HEK293T (cell line): ENCODE data around the gene FAU.

Experiments
- BHLHE40 ChIP-seq: fragments of 450-650 bp; IDR thresholded peaks from 2 replicates; pipeline ENCODE4 v1.6.1; 2016; ENCODE audit warnings: mild to moderate bottlenecking, moderate library complexity, borderline replicate concordance
- FOXM1 ChIP-seq: fragments of 450-650 bp; IDR thresholded peaks from 2 replicates; pipeline ENCODE4 v1.6.1; 2017; ENCODE audit warnings: mild to moderate bottlenecking, borderline replicate concordance
- HDGF ChIP-seq: fragments of 450-650 bp; IDR thresholded peaks from 2 replicates; pipeline ENCODE4 v1.6.1; 2017; ENCODE audit warnings: antibody characterized with exemption, borderline replicate concordance
- NFRKB ChIP-seq: fragments of 450-650 bp; IDR thresholded peaks from 2 replicates; pipeline ENCODE4 v1.6.1; 2016; ENCODE audit warnings: mild to moderate bottlenecking, moderate library complexity
- SP1 ChIP-seq: fragments of 450-650 bp; IDR thresholded peaks from 2 replicates; pipeline ENCODE4 v1.6.1; 2017
- SUZ12 ChIP-seq: fragments of 450-650 bp; IDR thresholded peaks from 2 replicates; pipeline ENCODE4 v1.6.1; 2016; ENCODE audit warnings: mild to moderate bottlenecking

DNA sequence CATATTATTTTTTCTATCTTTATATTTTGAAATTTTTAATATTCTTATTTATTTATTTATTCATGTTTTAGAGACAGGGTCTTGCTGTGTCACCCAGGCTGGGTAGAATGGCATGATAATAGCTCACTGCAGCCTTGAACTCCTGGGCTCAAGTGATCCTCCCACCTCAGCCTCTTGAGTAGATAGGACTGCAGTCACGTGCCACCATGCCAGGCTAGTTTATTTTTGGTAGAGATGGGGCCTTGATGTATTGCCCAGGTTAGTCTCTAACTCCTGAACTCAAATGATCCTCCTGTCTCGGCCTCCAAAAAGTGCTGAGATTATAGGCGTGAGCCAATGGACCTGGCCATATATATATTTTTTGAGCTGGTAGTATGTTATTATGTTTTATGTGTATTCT, 45.7 kb upstream of the FAU start:
- TF ChIP-seq SP1 (no peak), NFRKB (no peak), FOXM1 (no peak), BHLHE40 (no peak), HDGF (no peak), SUZ12 (no peak)
